ENCODE measurements around the gene SELENOI. TPM values are rescaled to one million over a fixed set of nuclear protein-coding genes. Genes with fewer than 3 reads are reported as not detected.

The SELENOI gene
- total RNA-seq, 4 donors from 2014 or later: 8.3 to 26.3 (median 14.0) TPM

DNA sequence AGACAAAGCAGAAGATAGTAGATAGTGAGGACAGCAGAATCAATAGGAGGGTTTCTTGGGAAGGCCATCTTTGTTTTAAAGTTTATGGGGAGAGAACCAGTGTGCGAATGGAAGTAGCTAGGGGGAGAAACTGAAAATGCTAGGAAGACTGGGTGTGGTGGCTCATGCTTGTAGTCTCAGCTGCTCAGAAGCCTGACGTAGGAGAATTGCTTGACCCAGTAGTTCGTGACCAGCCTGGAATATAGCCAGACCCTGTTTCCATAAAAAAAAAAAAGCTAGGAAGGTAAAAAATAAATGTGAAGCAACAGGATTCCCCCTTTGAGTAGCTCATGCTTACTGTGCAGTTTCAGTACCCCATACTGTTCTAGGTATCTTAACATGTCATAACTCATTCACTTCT is 36.6 kb downstream of the SELENOI start:
- ATAC-seq (ENCODE audit: low FRiP score) (no peak), DNase-seq (ENCODE audit: low spot score) (no peak)
- TF ChIP-seq, protein P1, sequence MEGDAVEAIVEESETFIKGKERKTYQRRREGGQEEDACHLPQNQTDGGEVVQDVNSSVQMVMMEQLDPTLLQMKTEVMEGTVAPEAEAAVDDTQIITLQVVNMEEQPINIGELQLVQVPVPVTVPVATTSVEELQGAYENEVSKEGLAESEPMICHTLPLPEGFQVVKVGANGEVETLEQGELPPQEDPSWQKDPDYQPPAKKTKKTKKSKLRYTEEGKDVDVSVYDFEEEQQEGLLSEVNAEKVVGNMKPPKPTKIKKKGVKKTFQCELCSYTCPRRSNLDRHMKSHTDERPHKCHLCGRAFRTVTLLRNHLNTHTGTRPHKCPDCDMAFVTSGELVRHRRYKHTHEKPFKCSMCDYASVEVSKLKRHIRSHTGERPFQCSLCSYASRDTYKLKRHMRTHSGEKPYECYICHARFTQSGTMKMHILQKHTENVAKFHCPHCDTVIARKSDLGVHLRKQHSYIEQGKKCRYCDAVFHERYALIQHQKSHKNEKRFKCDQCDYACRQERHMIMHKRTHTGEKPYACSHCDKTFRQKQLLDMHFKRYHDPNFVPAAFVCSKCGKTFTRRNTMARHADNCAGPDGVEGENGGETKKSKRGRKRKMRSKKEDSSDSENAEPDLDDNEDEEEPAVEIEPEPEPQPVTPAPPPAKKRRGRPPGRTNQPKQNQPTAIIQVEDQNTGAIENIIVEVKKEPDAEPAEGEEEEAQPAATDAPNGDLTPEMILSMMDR (IDR thresholded peaks at IDR 0.05): no peak

DNA sequence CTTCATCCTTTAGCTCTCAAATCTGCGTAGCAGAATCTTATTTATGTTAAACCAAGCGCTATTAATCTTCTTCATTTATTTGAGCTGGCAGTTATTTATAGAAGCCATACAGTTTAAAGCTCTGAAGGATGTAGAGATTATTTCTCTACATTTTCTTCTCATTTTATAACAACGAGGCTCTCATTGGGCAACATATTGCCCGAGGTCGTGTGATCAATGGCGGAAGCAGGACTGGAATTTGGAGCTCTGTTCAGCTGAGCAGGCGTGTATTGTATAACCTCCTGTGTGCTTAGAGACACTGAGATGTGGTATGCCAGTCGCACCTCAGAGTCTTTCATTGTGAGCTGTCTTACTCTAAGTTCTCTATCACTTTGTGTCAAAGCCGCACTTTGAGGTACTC is 38.2 kb downstream of the SELENOI start:
- ATAC-seq (ENCODE audit: low FRiP score) (no peak), DNase-seq (ENCODE audit: low spot score) (no peak)
- TF ChIP-seq, protein P1 (IDR thresholded peaks at IDR 0.05): no peak

GRCh38 chr2:26384597-26384996 is 38.7 kb downstream of the SELENOI start:
- TF ChIP-seq, protein P1 (IDR thresholded peaks at IDR 0.05): no peak
- ATAC-seq (ENCODE audit: low FRiP score): no peak
- no peak for DNase-seq (ENCODE audit: low spot score)

DNA sequence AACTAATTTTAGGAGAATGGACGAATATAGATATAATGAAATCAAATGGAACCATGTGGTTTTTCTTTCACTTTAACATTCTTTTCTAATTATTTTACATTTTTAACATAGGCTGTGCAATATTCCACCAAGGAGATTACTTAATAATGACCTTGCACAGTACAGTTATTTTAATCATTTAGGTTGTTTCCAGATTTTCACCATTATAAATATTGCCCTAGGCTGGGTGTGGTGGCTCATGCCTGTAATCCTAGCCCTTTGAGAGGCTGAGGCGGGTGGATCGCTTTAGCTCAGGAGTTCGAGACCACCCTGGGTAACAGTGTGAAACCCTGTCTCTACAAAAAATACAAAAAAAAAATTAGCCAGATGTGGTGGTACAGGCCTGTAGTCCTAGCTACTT is 41.2 kb downstream of the SELENOI start:
- ATAC-seq (ENCODE audit: low FRiP score) (no peak), DNase-seq (ENCODE audit: low spot score) (no peak)
- TF ChIP-seq, protein P1 (IDR thresholded peaks at IDR 0.05): no peak

- DNase-seq (ENCODE audit: low spot score) (no peak), ATAC-seq (ENCODE audit: low FRiP score) (no peak)
- TF ChIP-seq, protein P1 (IDR thresholded peaks at IDR 0.05): no peak
Measured at GRCh38 chr2:26394694-26395093, 48.8 kb downstream of the SELENOI start.

GRCh38 chr2:26395394-26395793 is 49.5 kb downstream of the SELENOI start:
- TF ChIP-seq, protein P1 (IDR thresholded peaks at IDR 0.05): no peak
- DNase-seq (ENCODE audit: low spot score) (no peak), ATAC-seq (ENCODE audit: low FRiP score) (no peak)

DNA sequence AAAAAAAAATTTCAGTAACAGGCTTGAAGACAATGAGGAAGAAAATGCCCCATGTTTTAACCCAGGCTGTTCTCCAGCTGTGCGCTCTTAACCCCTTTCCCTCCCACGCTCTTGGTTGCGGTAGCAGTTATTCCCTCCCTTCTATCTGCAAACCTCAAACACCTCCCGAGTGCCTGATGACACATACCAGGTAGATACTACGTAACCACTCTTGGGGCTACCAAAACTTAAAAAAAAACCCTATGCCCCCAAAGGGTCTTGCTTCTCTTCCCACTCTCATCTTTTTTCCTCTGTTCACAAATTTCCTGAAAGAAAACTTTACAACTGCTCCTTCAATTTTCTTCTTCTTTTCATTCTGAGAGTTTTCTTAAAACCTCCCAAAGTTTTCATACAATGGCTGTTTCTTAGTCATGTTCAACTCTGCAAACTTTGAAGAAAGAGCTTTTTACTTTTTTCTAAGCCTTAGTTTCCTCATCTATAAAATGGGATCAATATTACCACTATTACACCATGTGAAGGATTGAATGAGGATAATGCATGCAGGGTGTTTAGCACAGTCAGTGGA is 50.9 kb downstream of the SELENOI start:
- DNase-seq (ENCODE audit: low spot score) (no peak), ATAC-seq (ENCODE audit: low FRiP score) (no peak)
- TF ChIP-seq, protein P1 (IDR thresholded peaks at IDR 0.05): no peak
